Endothelial cell (in vitro differentiated cells): ENCODE data around the gene PAPOLB. TPM values are rescaled to one million over a fixed set of nuclear protein-coding genes. Genes with fewer than 3 reads are reported as not detected.
A peak's percentile ranks its signal among the peaks of the same experiment; 100 is the strongest.

Experiments
- DNase-seq: peaks from one replicate; pipeline ENCODE4 v3.0.0; 2021; ENCODE audit warnings: low spot score
- H3K27ac Mint-ChIP-seq: one replicate; pipeline ENCODE4 v1.8.0; 2021; ENCODE audit warnings: mixed read lengths, inconsistent platforms; ENCODE audit not compliant: unreplicated experiment
- H3K27me3 Mint-ChIP-seq: one replicate; pipeline ENCODE4 v1.8.0; 2021; ENCODE audit warnings: mild to moderate bottlenecking, moderate library complexity, mixed read lengths, inconsistent platforms; ENCODE audit not compliant: unreplicated experiment
- H3K36me3 Mint-ChIP-seq: one replicate; pipeline ENCODE4 v1.8.0; 2021; ENCODE audit warnings: mild to moderate bottlenecking, low read depth, mixed read lengths, inconsistent platforms; ENCODE audit not compliant: unreplicated experiment
- H3K4me1 Mint-ChIP-seq: one replicate; pipeline ENCODE4 v1.8.0; 2021; ENCODE audit warnings: mild to moderate bottlenecking, mixed read lengths, inconsistent platforms; ENCODE audit not compliant: unreplicated experiment
- H3K4me3 Mint-ChIP-seq: one replicate; pipeline ENCODE4 v1.8.0; 2021; ENCODE audit warnings: mild to moderate bottlenecking, mixed read lengths, inconsistent platforms; ENCODE audit not compliant: unreplicated experiment
- H3K9me3 Mint-ChIP-seq: one replicate; pipeline ENCODE4 v1.8.0; 2021; ENCODE audit warnings: mixed read lengths, inconsistent platforms; ENCODE audit not compliant: unreplicated experiment
- CTCF ChIP-seq: fragments of 200-600 bp; sonication (generic); IDR thresholded peaks from one replicate; pipeline ENCODE4 v1.5.0; 2021; ENCODE audit warnings: antibody characterized with exemption; ENCODE audit not compliant: unreplicated experiment
- total RNA-seq: library from RNA; stranded (reverse); fragmentation: NEBNext Ultra II Directional; extraction: Animal tissue kit (Norgen Biotek cat#: 25700); gene quantifications from one replicate; pipeline ENCODE4 v1.2.1, GENCODE V29; 2021; ENCODE audit not compliant: unreplicated experiment

The PAPOLB gene
- total RNA-seq, 1 donor from 2014 or later: 0.10 TPM

GRCh38 chr7:4851459-4852422 lies 10.1 kb downstream of the PAPOLB start:
- H3K9me3 Mint-ChIP-seq: no peaks in the 10 kb centered on the region
- peaks cover 3% of the 10 kb centered on the region for H3K27me3 Mint-ChIP-seq
- no peak for TF ChIP-seq CTCF
- no peak overlapping the region for H3K27ac Mint-ChIP-seq
- no peaks in the 10 kb centered on the region for H3K4me1 Mint-ChIP-seq
- no peaks in the 10 kb centered on the region for H3K36me3 Mint-ChIP-seq
- no peak for DNase-seq
- H3K4me3 Mint-ChIP-seq: no peak overlapping the region

- no peak for TF ChIP-seq CTCF
- DNase-seq: no peak
- H3K4me3 Mint-ChIP-seq: no peak overlapping the region
- no peaks in the 10 kb centered on the region for H3K4me1 Mint-ChIP-seq
- H3K36me3 Mint-ChIP-seq: no peaks in the 10 kb centered on the region
- H3K9me3 Mint-ChIP-seq: no peaks in the 10 kb centered on the region
- peaks cover 3% of the 10 kb centered on the region for H3K27me3 Mint-ChIP-seq
- no peak overlapping the region for H3K27ac Mint-ChIP-seq
These were observed 11.5 kb downstream of the PAPOLB start for GRCh38 chr7:4850262-4850795.

- no peak for TF ChIP-seq CTCF
- no peaks in the 10 kb centered on the region for H3K36me3 Mint-ChIP-seq
- no peak for DNase-seq
- no peak overlapping the region for H3K4me3 Mint-ChIP-seq
- peaks cover 3% of the 10 kb centered on the region for H3K27me3 Mint-ChIP-seq
- H3K4me1 Mint-ChIP-seq: no peaks in the 10 kb centered on the region
- H3K27ac Mint-ChIP-seq: no peak overlapping the region
- no peaks in the 10 kb centered on the region for H3K9me3 Mint-ChIP-seq
These were observed 12.4 kb downstream of the PAPOLB start for GRCh38 chr7:4849390-4849789.

- Mint-ChIP-seq H3K36me3 (no peaks in the 10 kb centered on the region), H3K4me3 (no peak overlapping the region), H3K27me3 (no peaks in the 10 kb centered on the region), H3K9me3 (no peaks in the 10 kb centered on the region), H3K27ac (no peak overlapping the region), H3K4me1 (peaks cover 6% of the 10 kb centered on the region)
- TF ChIP-seq CTCF: peak; percentile 58
- peak; percentile 37 for DNase-seq
These were observed 16.1 kb downstream of the PAPOLB start for GRCh38 chr7:4845740-4846142.
